ENCODE results near the gene BBX.

BBX gene

GRCh38 chr3:107660306-107660976, 137.7 kb downstream of the BBX start:
- no peak for DNase-seq

DNA sequence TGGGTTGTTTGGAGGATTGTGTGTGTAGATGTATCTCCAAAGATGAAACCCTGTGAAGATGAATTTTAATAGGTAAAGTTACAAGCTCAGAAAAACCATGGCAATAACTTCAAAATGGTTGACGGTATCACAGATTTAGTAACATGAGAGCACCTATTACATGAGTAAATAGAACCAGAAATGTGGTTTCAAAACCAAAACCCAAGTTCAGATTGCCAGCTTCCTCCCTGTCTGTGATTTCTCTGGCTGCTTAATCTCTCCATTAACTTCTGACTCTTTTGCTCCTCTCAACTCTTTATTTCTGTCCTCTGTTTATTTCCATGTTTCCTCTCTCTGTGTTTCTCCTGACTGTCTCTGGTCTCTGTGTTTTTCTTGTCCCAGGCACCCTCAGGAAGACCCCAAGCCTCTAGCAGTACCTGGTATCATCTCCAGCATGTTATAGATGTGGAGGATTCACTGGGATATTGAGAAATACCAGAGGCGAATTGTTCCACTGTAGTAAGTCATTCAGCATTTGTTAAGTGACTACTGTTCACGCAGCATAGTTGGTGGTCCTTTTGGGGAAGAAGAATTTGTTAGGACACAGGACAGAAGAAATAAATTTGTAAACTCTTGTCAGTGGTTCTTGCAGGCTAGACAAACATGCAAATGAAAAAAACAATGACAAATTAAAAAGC, 138.8 kb downstream of the BBX start:
- no peak for DNase-seq

DNA sequence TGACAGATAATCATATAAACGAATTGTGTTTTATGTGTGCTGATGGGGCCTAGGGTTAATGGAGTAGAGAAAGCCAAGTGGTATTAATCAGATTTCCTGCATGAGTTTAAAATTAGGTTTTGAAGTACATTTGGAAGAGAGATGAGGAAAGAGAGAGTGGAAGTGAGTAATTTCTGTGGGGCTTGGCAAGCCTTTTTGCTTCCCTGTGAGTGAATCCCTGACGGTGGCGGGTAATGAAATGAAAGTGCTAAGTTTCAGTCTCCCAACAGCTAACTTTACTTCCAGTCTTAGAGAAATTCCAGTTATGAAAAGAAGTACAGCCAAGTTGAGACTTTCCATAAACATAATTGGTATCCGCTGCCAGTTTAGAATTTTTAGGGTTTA, 139.4 kb downstream of the BBX start:
- no peak for DNase-seq

DNA sequence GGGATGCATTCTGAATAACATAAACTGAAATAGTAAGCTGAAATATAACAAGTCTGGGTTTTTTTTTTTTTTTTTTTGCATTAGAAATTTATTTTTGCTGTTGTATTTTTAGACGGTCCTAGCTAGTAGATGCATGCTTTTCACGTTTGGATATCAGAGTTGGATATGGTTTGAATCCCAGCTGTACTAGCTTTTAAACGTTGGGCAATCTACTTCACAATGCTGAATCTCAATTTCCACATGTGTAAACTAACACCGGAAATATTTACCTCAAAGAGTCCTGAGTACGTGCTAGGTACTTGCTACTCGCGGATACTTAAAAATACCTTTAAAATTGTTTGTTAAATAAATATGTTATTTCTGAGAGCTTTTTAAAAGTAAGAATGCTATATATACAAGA, 139.8 kb downstream of the BBX start:
- no peak for DNase-seq

GRCh38 chr3:107663266-107663665, 140.5 kb downstream of the BBX start:
- DNase-seq, result no peak

DNA sequence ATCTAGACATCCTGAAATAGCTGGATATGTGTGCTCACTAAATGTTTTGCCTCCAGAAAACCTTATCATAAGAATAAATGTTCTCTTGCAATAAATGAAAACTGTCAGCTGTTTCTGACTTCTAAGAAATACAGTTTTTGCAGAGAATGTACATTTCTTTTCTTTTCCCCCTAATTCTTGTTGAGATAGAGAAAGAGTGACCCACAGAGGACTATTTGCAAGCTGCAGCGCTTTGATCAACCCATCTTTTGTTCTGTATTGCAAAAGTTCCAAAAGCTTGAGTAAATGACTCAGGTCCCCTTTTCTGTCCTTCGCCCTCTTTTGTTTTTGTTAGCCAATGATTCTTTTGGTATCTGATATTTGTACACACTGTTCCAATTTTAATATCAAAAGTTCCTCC, 141.9 kb downstream of the BBX start:
- DNase-seq, result no peak

DNA sequence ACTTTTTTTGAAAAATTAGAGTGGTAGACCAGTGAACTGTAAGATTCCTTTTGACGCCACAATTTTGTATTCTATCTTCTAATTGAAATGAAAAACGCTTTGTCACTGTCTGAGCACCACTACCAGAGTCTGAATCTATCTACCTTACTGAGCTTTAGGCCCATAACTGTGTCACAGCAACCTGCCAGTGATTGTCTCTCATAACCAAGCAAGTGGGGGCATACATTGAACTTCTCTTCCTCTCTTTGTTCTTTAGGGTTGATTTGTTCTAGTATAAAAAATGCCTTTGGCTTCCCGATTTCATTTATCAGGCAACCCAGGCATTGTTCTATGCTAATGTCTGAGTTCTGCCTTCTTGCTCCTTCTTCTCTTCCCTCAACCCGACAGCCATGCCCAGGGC, 142.6 kb downstream of the BBX start:
- DNase-seq, result no peak

DNA sequence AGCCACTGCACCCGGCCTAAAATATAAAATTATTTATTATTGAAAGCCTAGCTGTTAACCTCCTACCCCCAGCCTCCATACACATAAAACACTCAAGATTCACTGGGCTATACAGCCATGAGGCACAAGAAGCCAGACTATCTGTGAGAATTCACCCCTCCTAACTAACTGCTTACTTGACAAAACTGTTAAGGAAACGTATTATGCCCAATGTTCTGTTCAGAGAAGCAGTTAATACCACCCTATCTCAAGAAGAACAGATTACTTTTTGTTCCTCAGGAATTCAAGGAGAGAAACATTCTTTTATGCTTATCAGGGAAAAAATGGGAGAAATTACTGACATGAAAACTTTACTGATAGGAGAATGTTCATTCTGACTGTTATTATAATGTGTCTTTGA, 144.1 kb downstream of the BBX start:
- no peak for DNase-seq

- no peak for DNase-seq
Observed at GRCh38 chr3:107668416-107668815, 145.7 kb downstream of the BBX start.

DNA sequence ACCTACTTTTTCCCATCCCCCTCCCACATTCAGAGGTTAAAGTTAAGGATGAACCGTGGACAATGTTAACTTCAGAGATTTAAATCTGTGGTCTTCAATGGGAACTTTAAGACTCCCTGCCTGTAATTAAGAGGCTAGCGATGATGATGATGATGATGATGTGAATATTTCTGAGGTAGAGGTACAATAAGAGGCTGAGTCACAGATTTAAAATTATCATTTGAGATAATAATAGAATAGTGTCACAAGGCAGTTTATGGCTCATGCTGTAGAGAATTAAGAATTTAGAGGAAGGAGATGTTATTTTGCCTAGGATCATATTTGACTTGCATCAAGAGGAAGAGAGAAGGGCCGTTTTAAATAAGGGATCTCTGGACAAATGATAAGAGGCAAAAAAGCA, 146.2 kb downstream of the BBX start:
- no peak for DNase-seq

DNA sequence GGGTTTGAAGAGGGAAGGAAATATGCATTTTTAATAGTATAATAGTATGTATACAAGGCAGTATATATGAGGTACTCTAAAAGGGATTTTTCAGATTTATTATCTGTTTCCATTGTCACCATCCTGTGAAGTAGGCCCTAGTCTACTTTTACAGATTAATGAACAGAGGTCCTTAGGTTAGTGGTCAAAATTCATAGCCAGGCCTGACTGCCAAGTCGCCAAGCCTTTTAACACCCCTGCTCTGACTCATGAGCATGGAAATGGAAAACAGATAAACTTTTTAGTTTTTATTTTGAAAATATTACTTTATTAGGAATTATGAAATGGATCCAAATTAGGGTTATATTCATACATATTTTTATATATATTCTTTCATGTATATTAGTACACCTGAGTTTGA, 146.9 kb downstream of the BBX start:
- no peak for DNase-seq

- DNase-seq, result no peak
Observed at GRCh38 chr3:107670986-107671385, 148.2 kb downstream of the BBX start.

- no peak for DNase-seq
Observed at GRCh38 chr3:107674371-107674770, 151.6 kb downstream of the BBX start.

DNA sequence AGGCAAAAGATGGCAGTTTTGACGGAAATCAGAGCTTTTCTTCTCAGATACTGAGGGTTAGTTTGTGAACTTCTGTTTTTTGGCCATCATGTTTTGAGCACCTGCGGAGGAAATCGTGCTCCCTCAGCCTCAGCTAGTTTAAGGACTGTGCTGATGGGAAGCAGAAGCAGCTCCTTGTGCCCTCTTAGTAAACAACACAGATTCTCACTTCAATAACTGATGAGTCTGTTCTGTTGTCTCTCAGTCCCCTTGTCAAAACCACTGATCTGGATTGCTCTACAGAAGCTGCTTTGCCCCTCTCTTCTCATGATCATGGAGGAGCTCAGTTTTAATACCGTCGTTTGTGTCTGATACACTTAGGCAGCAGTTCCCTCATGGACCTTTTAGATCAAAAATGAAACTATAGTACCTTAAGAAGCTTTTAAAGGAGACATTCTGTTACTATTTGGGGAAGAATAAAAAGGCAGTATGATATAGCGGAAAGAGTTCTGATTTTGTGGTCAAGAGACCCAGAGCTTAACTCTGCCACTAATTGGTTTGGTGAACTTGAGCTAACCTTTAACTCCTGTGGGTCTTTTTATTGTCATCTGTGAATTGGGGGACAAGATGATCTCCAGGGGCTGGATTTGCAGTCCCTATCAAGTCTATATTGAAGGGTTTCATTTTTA, 152.6 kb downstream of the BBX start:
- DNase-seq, result no peak

DNA sequence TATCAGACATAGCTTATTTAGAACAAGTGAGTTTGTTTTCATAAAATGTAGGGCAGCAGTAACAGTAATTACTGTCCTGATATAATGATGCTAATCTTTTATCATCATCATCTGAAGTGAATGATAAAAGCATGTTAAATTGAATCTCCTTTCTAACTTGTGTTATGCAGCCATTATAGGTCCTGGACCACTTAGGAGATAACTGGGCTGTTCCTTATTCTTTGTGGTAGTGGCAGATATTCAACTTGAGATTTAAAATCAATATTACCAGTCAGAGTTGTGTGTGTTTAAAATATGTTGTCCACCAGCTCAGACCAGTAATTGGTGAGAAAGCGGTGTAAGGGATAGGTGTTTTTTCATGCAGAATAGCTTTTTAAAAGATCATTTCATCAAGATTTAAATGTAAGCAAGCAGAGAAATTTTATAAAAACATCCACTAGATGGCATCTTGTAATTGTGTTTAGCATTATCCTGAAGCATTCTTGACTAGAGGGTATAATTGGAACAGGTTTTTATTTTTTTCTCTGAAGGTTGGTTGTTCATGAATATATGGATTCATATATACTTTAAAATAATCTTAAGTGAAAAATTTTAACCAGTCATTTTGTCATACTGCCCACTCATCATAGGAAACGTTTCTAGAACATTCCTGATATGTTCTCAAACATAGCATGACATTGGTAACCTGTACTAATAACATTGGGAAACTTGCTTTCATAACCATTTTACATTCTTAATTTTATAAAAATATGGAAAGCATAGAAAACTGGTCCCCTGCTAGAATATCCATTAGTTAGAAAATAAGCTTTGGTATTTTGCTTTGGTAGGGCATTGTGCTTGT, 153.9 kb downstream of the BBX start:
- DNase-seq, result no peak

GRCh38 chr3:107679921-107680320, 157.2 kb downstream of the BBX start:
- no peak for DNase-seq

DNA sequence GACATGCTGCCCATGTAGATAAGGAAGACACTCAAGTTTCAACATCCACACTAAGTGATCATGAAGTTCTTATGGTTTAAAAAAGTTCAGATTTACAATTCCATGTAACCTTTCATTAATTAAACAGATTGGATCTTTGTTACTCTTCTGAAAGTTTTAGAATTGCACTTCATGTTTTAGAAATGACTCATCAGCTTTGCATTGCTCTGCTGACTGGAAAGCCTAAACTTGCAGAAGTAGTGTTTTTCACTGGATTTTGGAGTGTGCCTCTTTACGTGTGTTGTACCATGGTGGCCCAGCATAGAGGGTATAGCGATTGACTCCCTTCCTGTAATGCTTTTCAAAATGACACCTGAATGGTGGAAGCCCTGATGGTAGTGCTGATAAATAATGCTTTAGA, 157.9 kb downstream of the BBX start:
- no peak for DNase-seq

DNA sequence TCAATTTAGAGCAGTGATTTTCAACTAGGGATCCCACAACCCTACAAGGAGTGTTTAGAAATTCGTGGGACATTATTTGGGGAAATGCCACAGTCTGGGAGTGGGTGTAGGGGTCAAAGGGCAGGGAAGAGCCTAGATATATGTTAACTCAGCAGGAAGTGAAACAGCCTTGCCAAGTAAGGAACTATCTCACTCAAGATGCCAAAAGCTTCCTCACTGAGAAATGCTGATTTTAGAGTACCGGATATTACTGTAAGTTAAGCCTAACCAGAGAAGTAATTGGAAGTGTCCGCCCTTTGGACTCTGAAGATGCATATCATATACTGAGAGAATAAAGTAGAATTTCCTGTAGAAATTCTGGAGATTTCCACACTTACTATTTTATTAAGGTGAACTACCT, 158.6 kb downstream of the BBX start:
- DNase-seq, result no peak

- no peak for DNase-seq
Observed at GRCh38 chr3:107682580-107682979, 159.8 kb downstream of the BBX start.

DNA sequence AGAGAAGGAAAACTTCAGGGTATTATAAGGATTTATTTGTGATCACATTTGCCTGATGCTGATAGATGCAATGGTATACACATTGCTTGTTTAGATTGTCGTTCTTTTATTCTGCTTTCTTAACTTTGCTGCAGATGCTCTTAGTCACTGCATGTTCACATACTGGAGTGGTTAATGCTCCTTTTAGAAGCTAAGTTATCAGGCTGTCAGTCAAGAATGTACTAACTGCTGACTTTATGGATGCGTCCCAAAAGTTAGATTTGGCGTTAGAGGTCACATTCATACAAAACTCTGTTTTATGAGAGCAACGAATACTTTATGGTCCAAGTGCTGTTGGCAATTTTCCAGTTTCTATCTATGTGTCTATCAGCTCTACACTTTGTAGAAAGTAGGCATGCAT, 160.7 kb downstream of the BBX start:
- DNase-seq, result no peak

GRCh38 chr3:107684431-107684925, 161.7 kb downstream of the BBX start:
- no peak for DNase-seq

DNA sequence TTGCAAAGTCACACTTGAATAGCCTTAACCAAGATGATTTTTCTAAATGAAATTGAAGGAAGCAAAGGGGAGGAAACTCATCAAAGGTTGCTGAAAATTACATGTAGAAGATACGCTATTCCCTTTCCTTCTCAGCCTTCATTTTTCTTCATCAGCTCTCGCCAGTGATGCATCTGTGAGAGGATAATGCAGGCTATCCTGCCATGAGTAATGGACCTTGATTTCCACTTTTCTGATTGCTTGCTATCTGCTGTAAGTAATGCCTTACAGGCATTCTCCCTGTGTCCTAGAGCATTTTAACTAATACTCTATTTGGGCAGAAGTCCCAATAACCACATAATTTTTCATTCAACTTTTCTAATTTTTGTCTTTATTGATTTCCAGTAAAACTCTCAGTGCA, 162.6 kb downstream of the BBX start:
- DNase-seq, result no peak

- no peak for DNase-seq
Observed at GRCh38 chr3:107687056-107687581, 164.4 kb downstream of the BBX start.
